PC-9 (cell line): ENCODE data around the gene HLX.

ENCODE experiments used
- EZH2 ChIP-seq: fragments of 200-600 bp; sonication (generic); IDR thresholded peaks from 2 replicates; pipeline ENCODE4 v1.8.0; 2017; ENCODE audit warnings: antibody characterized with exemption, low read depth
- TF ChIP-seq, protein P1 (sequence below): fragments of 200-600 bp; sonication (generic); conservative IDR thresholded peaks from 2 replicates; pipeline ENCODE4 v1.6.1; 2017; ENCODE audit warnings: mixed run types, antibody characterized with exemption, mild to moderate bottlenecking, moderate library complexity

DNA sequence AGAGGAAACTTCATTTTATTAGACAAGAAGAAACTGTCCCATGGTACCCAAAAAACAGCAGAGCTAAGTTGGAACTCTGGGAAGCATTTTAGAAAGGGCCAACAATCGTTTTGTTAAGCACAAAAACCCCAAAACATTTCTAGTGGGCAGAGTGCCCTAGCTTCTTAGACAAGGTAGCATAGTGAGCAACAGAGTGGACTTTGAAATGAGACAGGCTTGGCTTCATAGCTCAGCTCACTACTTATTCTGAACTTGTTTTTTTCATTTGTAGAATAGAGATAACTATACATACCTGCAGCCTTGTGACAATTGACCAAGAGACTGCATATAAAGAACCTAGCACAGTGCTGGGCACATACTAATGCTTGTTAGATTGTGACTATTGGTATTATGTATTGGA, 50.1 kb downstream of the HLX start:
- TF ChIP-seq, protein P1, sequence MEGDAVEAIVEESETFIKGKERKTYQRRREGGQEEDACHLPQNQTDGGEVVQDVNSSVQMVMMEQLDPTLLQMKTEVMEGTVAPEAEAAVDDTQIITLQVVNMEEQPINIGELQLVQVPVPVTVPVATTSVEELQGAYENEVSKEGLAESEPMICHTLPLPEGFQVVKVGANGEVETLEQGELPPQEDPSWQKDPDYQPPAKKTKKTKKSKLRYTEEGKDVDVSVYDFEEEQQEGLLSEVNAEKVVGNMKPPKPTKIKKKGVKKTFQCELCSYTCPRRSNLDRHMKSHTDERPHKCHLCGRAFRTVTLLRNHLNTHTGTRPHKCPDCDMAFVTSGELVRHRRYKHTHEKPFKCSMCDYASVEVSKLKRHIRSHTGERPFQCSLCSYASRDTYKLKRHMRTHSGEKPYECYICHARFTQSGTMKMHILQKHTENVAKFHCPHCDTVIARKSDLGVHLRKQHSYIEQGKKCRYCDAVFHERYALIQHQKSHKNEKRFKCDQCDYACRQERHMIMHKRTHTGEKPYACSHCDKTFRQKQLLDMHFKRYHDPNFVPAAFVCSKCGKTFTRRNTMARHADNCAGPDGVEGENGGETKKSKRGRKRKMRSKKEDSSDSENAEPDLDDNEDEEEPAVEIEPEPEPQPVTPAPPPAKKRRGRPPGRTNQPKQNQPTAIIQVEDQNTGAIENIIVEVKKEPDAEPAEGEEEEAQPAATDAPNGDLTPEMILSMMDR, result no peak
- no peak for TF ChIP-seq EZH2
